ENCODE measurements around the gene DPEP2. TPM values are rescaled to one million over a fixed set of nuclear protein-coding genes. Genes with fewer than 3 reads are reported as not detected.
"Not testable (repeated sequence)": the region's sequence is repeated elsewhere in the genome, so short reads cannot be mapped to it uniquely, and the experiment has no call there.

DPEP2 gene
- total RNA-seq, 1 donor from 2014 or later = not detected

- no peaks in the 10 kb centered on the region for H3K36me3 ChIP-seq (ENCODE audit: control insufficient read depth, insufficient read depth, low read length)
- H3K27me3 ChIP-seq (ENCODE audit: control insufficient read depth, insufficient read depth, low read length) = no peaks in the 10 kb centered on the region
- no peak for DNase-seq (ENCODE audit: low read depth)
- TF ChIP-seq CTCF (IDR thresholded peaks at IDR 0.05; ENCODE audit: insufficient read depth, low read length, poor library complexity, severe bottlenecking) = no peak
- H3K4me3 ChIP-seq (ENCODE audit: low read depth, low read length) = no peak overlapping the region
Observed at GRCh38 chr16:68000450-68000849, 1.2 kb upstream of the DPEP2 start.

- TF ChIP-seq CTCF (IDR thresholded peaks at IDR 0.05; ENCODE audit: insufficient read depth, low read length, poor library complexity, severe bottlenecking) = no peak
- no peaks in the 10 kb centered on the region for H3K36me3 ChIP-seq (ENCODE audit: control insufficient read depth, insufficient read depth, low read length)
- DNase-seq (ENCODE audit: low read depth) = no peak
- H3K27me3 ChIP-seq (ENCODE audit: control insufficient read depth, insufficient read depth, low read length) = no peaks in the 10 kb centered on the region
- no peak overlapping the region for H3K4me3 ChIP-seq (ENCODE audit: low read depth, low read length)
Observed at GRCh38 chr16:67999985-68000384, 701 bp upstream of the DPEP2 start.

- H3K4me3 ChIP-seq (ENCODE audit: low read depth, low read length); DNase-seq (ENCODE audit: low read depth); H3K27me3 ChIP-seq (ENCODE audit: control insufficient read depth, insufficient read depth, low read length): not testable (repeated sequence)
Observed at GRCh38 chr16:67998231-67998778, 979 bp downstream of the DPEP2 start.

GRCh38 chr16:67996666-67997065 lies 2.6 kb downstream of the DPEP2 start:
- DNase-seq (ENCODE audit: low read depth) = no peak
- Histone ChIP-seq H3K4me3 (ENCODE audit: low read depth, low read length) (no peak overlapping the region), H3K27me3 (ENCODE audit: control insufficient read depth, insufficient read depth, low read length) (peaks cover 3% of the 10 kb centered on the region), H3K36me3 (ENCODE audit: control insufficient read depth, insufficient read depth, low read length) (no peaks in the 10 kb centered on the region)
- no peak for TF ChIP-seq CTCF (IDR thresholded peaks at IDR 0.05; ENCODE audit: insufficient read depth, low read length, poor library complexity, severe bottlenecking)

More at GRCh38 chr16:67998231-67998778, 979 bp downstream of the DPEP2 start:
- not testable (repeated sequence) for H3K36me3 ChIP-seq (ENCODE audit: control insufficient read depth, insufficient read depth, low read length)

GRCh38 chr16:67995423-67995822 lies 3.9 kb downstream of the DPEP2 start:
- H3K27me3 ChIP-seq (ENCODE audit: control insufficient read depth, insufficient read depth, low read length) = peaks cover 3% of the 10 kb centered on the region
- no peaks in the 10 kb centered on the region for H3K36me3 ChIP-seq (ENCODE audit: control insufficient read depth, insufficient read depth, low read length)
- no peak for DNase-seq (ENCODE audit: low read depth)
- no peak for TF ChIP-seq CTCF (IDR thresholded peaks at IDR 0.05; ENCODE audit: insufficient read depth, low read length, poor library complexity, severe bottlenecking)
- no peak overlapping the region for H3K4me3 ChIP-seq (ENCODE audit: low read depth, low read length)

GRCh38 chr16:67994040-67994408 lies 5.3 kb downstream of the DPEP2 start:
- not testable (repeated sequence) for H3K36me3 ChIP-seq (ENCODE audit: control insufficient read depth, insufficient read depth, low read length); H3K4me3 ChIP-seq (ENCODE audit: low read depth, low read length); H3K27me3 ChIP-seq (ENCODE audit: control insufficient read depth, insufficient read depth, low read length); DNase-seq (ENCODE audit: low read depth)

GRCh38 chr16:67993207-67994039 lies 5.9 kb downstream of the DPEP2 start:
- H3K4me3 ChIP-seq (ENCODE audit: low read depth, low read length) = no peak overlapping the region

More at GRCh38 chr16:67993207-67994039, 5.9 kb downstream of the DPEP2 start:
- no peak for DNase-seq (ENCODE audit: low read depth)
- Histone ChIP-seq H3K36me3 (ENCODE audit: control insufficient read depth, insufficient read depth, low read length) (no peaks in the 10 kb centered on the region), H3K27me3 (ENCODE audit: control insufficient read depth, insufficient read depth, low read length) (peaks cover 3% of the 10 kb centered on the region)
- peak; percentile 83 for TF ChIP-seq CTCF (IDR thresholded peaks at IDR 0.05; ENCODE audit: insufficient read depth, low read length, poor library complexity, severe bottlenecking)

All from kidney epithelial cell (primary cell).